Measurements from ENCODE around the gene OSBPL6. TPM values are rescaled to one million over a fixed set of nuclear protein-coding genes. Genes with fewer than 3 reads are reported as not detected.

OSBPL6 gene
- total and polyA plus RNA-seq, 9 of the 15 experiments (the other 6 are each of a cell fraction or from before 2014, with no cell fraction given) = 3.4 to 12.7 (median 9.3) TPM

- TF ChIP-seq LARP7 (IDR thresholded peaks at IDR 0.05) = no peak
- TF ChIP-seq ZBTB49 (CRISPR knock-in tag; IDR thresholded peaks at IDR 0.05; ENCODE audit: borderline replicate concordance) = 0 out of 2 replicates have a peak, but pooled peaks have one; percentile 16
- TF ChIP-seq SMAD4 (CRISPR knock-in tag; conservative IDR thresholded peaks at IDR 0.05) = peak; percentile 34; the same call in 1 of the 2 replicates
- no peak for TF ChIP-seq RBM39 (optimal IDR thresholded peaks at IDR 0.05; ENCODE audit: low read depth, low read length)
- no peak for TF ChIP-seq ZNF197 (CRISPR knock-in tag; IDR thresholded peaks at IDR 0.05; ENCODE audit: low read depth)
- peak; percentile 37; the same call in 1 of the 2 replicates for TF ChIP-seq ZFP91 (CRISPR knock-in tag; IDR thresholded peaks at IDR 0.05)
- peak; percentile 31; the same call in 1 of the 2 replicates for TF ChIP-seq ZNF282 (CRISPR knock-in tag; IDR thresholded peaks at IDR 0.05)
- TF ChIP-seq, protein P1, sequence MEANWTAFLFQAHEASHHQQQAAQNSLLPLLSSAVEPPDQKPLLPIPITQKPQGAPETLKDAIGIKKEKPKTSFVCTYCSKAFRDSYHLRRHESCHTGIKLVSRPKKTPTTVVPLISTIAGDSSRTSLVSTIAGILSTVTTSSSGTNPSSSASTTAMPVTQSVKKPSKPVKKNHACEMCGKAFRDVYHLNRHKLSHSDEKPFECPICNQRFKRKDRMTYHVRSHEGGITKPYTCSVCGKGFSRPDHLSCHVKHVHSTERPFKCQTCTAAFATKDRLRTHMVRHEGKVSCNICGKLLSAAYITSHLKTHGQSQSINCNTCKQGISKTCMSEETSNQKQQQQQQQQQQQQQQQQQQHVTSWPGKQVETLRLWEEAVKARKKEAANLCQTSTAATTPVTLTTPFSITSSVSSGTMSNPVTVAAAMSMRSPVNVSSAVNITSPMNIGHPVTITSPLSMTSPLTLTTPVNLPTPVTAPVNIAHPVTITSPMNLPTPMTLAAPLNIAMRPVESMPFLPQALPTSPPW (CRISPR knock-in tag; IDR thresholded peaks at IDR 0.05) = peak; percentile 50; the same call in 1 of the 2 replicates
- TF ChIP-seq, protein P2, sequence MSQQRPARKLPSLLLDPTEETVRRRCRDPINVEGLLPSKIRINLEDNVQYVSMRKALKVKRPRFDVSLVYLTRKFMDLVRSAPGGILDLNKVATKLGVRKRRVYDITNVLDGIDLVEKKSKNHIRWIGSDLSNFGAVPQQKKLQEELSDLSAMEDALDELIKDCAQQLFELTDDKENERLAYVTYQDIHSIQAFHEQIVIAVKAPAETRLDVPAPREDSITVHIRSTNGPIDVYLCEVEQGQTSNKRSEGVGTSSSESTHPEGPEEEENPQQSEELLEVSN (IDR thresholded peaks at IDR 0.05; ENCODE audit: borderline replicate concordance in 1 of 2, extremely low read depth in 1 of 2, insufficient read depth in 1 of 2, insufficient read length in 1 of 2, low read depth in 1 of 2, low read length in 1 of 2, poor library complexity in 1 of 2, severe bottlenecking in 1 of 2) = peak in 1 of 2 experiments; percentile 19
These were observed 483 bp downstream of the OSBPL6 start (continued) for GRCh38 chr2:178194600-178195389.
